Liver (tissue), 3 donors: Measurements from ENCODE around the gene TMEM242.

ENCODE experiments used
- CTCF ChIP-seq: fragments of 150-350 bp; IDR thresholded peaks from 2 replicates; pipeline ENCODE4 v1.5.1; 2017; ENCODE audit warnings: improper control_type of control experiment, low read depth, low read length; ENCODE audit not compliant: missing input control
- FOXA1 ChIP-seq: IDR thresholded peaks from 2 replicates; pipeline ENCODE4 v1.6.1; 2016; ENCODE audit warnings: antibody characterized with exemption
- GABPA ChIP-seq, 2 donors: IDR thresholded peaks in 1 of 2; conservative IDR thresholded peaks in 1 of 2; 2 replicates each; pipeline ENCODE4 v1.6.1; 2016; ENCODE audit warnings: antibody characterized with exemption in 2 of 2, mild to moderate bottlenecking in 1 of 2, moderate library complexity in 1 of 2
- JUND ChIP-seq, 2 donors: IDR thresholded peaks; 2 replicates each; pipeline ENCODE4 v1.6.1; 2016; ENCODE audit warnings: antibody characterized with exemption in 2 of 2
- RAD21 ChIP-seq, 2 donors: IDR thresholded peaks; 2 replicates each; pipeline ENCODE4 v1.6.1; 2016; ENCODE audit warnings: antibody characterized with exemption in 2 of 2, mild to moderate bottlenecking in 2 of 2
- REST ChIP-seq: IDR thresholded peaks from 2 replicates; pipeline ENCODE4 v1.6.1; 2016; ENCODE audit warnings: antibody characterized with exemption, mild to moderate bottlenecking
- YY1 ChIP-seq: IDR thresholded peaks from 2 replicates; pipeline ENCODE4 v1.6.1; 2016; ENCODE audit warnings: antibody characterized with exemption, mild to moderate bottlenecking
- donor health status: healthy.
- donor health status: healthy.

- TF ChIP-seq CTCF, result no peak
- no peak for TF ChIP-seq JUND (IDR thresholded peaks at IDR 0.05)
- TF ChIP-seq RAD21 (IDR thresholded peaks at IDR 0.05), result no peak
- TF ChIP-seq FOXA1, result no peak
- no peak for TF ChIP-seq YY1
- TF ChIP-seq REST, result no peak
- no peak for TF ChIP-seq GABPA (IDR thresholded peaks at IDR 0.05 in 1 of 2, conservative IDR thresholded peaks at IDR 0.05 in 1 of 2)
Observed at GRCh38 chr6:157240960-157241311, 82.4 kb downstream of the TMEM242 start.
